HL-60 (cell line): ENCODE results near the gene INPP4B.

Experiments
- DNase-seq, 2 experiments: peaks; one replicate each; pipeline ENCODE4 v3.0.0-alpha.2; 2010 to 2020; ENCODE audit warnings: low read depth in 1 of 2, low spot score in 1 of 2
- H3K27ac ChIP-seq: fragments of 250-450 bp; sonication (Bioruptor Pico); replicated peaks from 2 replicates; pipeline ENCODE4 v1.5.1; 2020; ENCODE audit warnings: mild to moderate bottlenecking, moderate library complexity
- H3K27me3 ChIP-seq: fragments of 250-450 bp; sonication (Bioruptor Pico); 2 replicates; pipeline ENCODE4 v1.5.1; 2021; ENCODE audit warnings: mild to moderate bottlenecking, moderate library complexity; ENCODE audit not compliant: insufficient read depth, poor library complexity, severe bottlenecking
- H3K4me3 ChIP-seq: replicated peaks from 2 replicates; pipeline ENCODE4 v1.5.1; 2011; ENCODE audit warnings: mild to moderate bottlenecking, control low read depth, low read length; ENCODE audit not compliant: insufficient read depth
- CTCF ChIP-seq: IDR thresholded peaks from one replicate; pipeline ENCODE4 v1.5.1; 2011; ENCODE audit warnings: low read length, control low read depth, inconsistent platforms; ENCODE audit not compliant: insufficient read depth
- GABPA ChIP-seq: IDR thresholded peaks from 2 replicates; pipeline ENCODE4 v1.6.1; 2012; ENCODE audit warnings: low read depth
- POLR2AphosphoS5 ChIP-seq: IDR thresholded peaks from 2 replicates; pipeline ENCODE4 v1.6.1; 2012; ENCODE audit warnings: low read depth
- REST ChIP-seq: IDR thresholded peaks from 2 replicates; pipeline ENCODE4 v1.6.1; 2012; ENCODE audit warnings: low read depth; ENCODE audit not compliant: insufficient replicate concordance
- SPI1 ChIP-seq: IDR thresholded peaks from 2 replicates; pipeline ENCODE4 v1.6.1; 2012; ENCODE audit warnings: low read depth, mild to moderate bottlenecking, borderline replicate concordance

The INPP4B gene

GRCh38 chr4:142095886-142096605 is 750.1 kb downstream of the INPP4B start:
- DNase-seq: no peak
- no peak for TF ChIP-seq REST
- TF ChIP-seq SPI1: no peak
- no peak for TF ChIP-seq CTCF
- TF ChIP-seq POLR2AphosphoS5: no peak
- TF ChIP-seq GABPA: no peak
- Histone ChIP-seq H3K4me3 (no peak overlapping the region), H3K27me3 (no peaks in the 10 kb centered on the region), H3K27ac (no peak overlapping the region)

- H3K4me3 ChIP-seq: no peak overlapping the region
- no peak for DNase-seq
- H3K27ac ChIP-seq: no peak overlapping the region
- no peak for TF ChIP-seq REST
- no peak for TF ChIP-seq GABPA
- no peak for TF ChIP-seq POLR2AphosphoS5
- TF ChIP-seq SPI1: no peak
- no peaks in the 10 kb centered on the region for H3K27me3 ChIP-seq
These were observed 753.2 kb downstream of the INPP4B start for GRCh38 chr4:142092941-142093340.

- Histone ChIP-seq H3K4me3 (no peak overlapping the region), H3K27me3 (no peaks in the 10 kb centered on the region), H3K27ac (no peak overlapping the region)
- TF ChIP-seq REST: no peak
- no peak for TF ChIP-seq POLR2AphosphoS5
- no peak for DNase-seq
These were observed 754.4 kb downstream of the INPP4B start for GRCh38 chr4:142091691-142092182.

- no peak for DNase-seq
- H3K4me3 ChIP-seq: no peak overlapping the region
- TF ChIP-seq CTCF: no peak
- TF ChIP-seq REST: no peak
- TF ChIP-seq GABPA: no peak
- no peak for TF ChIP-seq SPI1
- TF ChIP-seq POLR2AphosphoS5: no peak
- no peak overlapping the region for H3K27ac ChIP-seq
- H3K27me3 ChIP-seq: no peaks in the 10 kb centered on the region
These were observed 755.0 kb downstream of the INPP4B start for GRCh38 chr4:142091085-142091513.
